NCI-H510A (cell line): ENCODE measurements around the gene SLC8A3.
"Not testable (repeated sequence)": the region's sequence is repeated elsewhere in the genome, so short reads cannot be mapped to it uniquely, and the experiment has no call there.

ENCODE experiments used
- DNase-seq: peaks from one replicate; lab custom pipeline; 2025; lab: John Stamatoyannopoulos, UW

The SLC8A3 gene

GRCh38 chr14:70188659-70189455, at the start of gene SLC8A3:
TSS of gene SLC8A3 (minus strand) at chr14:70188951. CDS start at chr14:70168422, 20,529 bp downstream.
- peak; percentile 32 for DNase-seq

GRCh38 chr14:70237710-70238109, 49.0 kb upstream of the SLC8A3 start:
- DNase-seq: no peak

- DNase-seq: no peak
Measured at GRCh38 chr14:70234066-70234950, 45.6 kb upstream of the SLC8A3 start.

- not testable (repeated sequence) for DNase-seq
Measured at GRCh38 chr14:70231756-70232544, 43.2 kb upstream of the SLC8A3 start.

- not testable (repeated sequence) for DNase-seq
Measured at GRCh38 chr14:70229877-70230640, 41.3 kb upstream of the SLC8A3 start.

- no peak for DNase-seq
Measured at GRCh38 chr14:70213721-70214282, 25.1 kb upstream of the SLC8A3 start.

- DNase-seq: no peak
Measured at GRCh38 chr14:70212752-70213151, 24.0 kb upstream of the SLC8A3 start.

GRCh38 chr14:70208380-70208779, 19.6 kb upstream of the SLC8A3 start:
- DNase-seq: no peak

- DNase-seq: no peak
Measured at GRCh38 chr14:70203686-70204085, 14.9 kb upstream of the SLC8A3 start.

GRCh38 chr14:70201994-70202393, 13.2 kb upstream of the SLC8A3 start:
- DNase-seq: no peak

- DNase-seq: no peak
Measured at GRCh38 chr14:70193396-70193795, 4.6 kb upstream of the SLC8A3 start.

- DNase-seq: no peak
Measured at GRCh38 chr14:70192915-70193314, 4.2 kb upstream of the SLC8A3 start.

- no peak for DNase-seq
Measured at GRCh38 chr14:70190156-70190555, 1.4 kb upstream of the SLC8A3 start.

- DNase-seq: no peak
Measured at GRCh38 chr14:70189456-70190077, 816 bp upstream of the SLC8A3 start.

GRCh38 chr14:70188322-70188658, 461 bp downstream of the SLC8A3 start:
- no peak for DNase-seq

GRCh38 chr14:70186900-70187451, 1.8 kb downstream of the SLC8A3 start:
- peak; percentile 50 for DNase-seq

GRCh38 chr14:70183991-70184390, 4.8 kb downstream of the SLC8A3 start:
- no peak for DNase-seq

GRCh38 chr14:70181276-70181675, 7.5 kb downstream of the SLC8A3 start:
- no peak for DNase-seq

- DNase-seq: no peak
Measured at GRCh38 chr14:70180718-70181117, 8.0 kb downstream of the SLC8A3 start.

GRCh38 chr14:70177081-70177800, 11.5 kb downstream of the SLC8A3 start:
- DNase-seq: no peak
